Smooth muscle cell (in vitro differentiated cells): Measurements from ENCODE around the gene PAX5. TPM values are rescaled to one million over a fixed set of nuclear protein-coding genes. Genes with fewer than 3 reads are reported as not detected.

Experiments used
- DNase-seq: peaks from one replicate; lab custom pipeline; 2025; ENCODE audit not compliant: unreplicated experiment; lab: John Stamatoyannopoulos, UW
- H2AFZ ChIP-seq: fragments of 200-600 bp; sonication (generic); 2 replicates; pipeline ENCODE4 v1.6.0; 2016; ENCODE audit warnings: antibody characterized with exemption, low read depth, mild to moderate bottlenecking
- H3F3A ChIP-seq: fragments of 200-600 bp; sonication (generic); 2 replicates; pipeline ENCODE4 v1.6.0; 2017; ENCODE audit warnings: antibody characterized with exemption, low read depth
- H3K27ac ChIP-seq: fragments of 200-600 bp; sonication (generic); 2 replicates; pipeline ENCODE4 v1.5.1; 2016; ENCODE audit warnings: low read depth, mild to moderate bottlenecking
- H3K27me3 ChIP-seq: fragments of 200-600 bp; sonication (generic); 2 replicates; pipeline ENCODE4 v1.6.1; 2016; ENCODE audit warnings: low read depth, mild to moderate bottlenecking
- H3K36me3 ChIP-seq: fragments of 200-600 bp; sonication (generic); 2 replicates; pipeline ENCODE4 v1.5.1; 2016; ENCODE audit warnings: low read depth
- H3K4me1 ChIP-seq: fragments of 200-600 bp; sonication (generic); 2 replicates; pipeline ENCODE4 v1.5.1; 2016; ENCODE audit warnings: low read depth
- H3K4me2 ChIP-seq: fragments of 200-600 bp; sonication (generic); 2 replicates; pipeline ENCODE4 v1.6.0; 2016; ENCODE audit warnings: mild to moderate bottlenecking
- H3K4me3 ChIP-seq: fragments of 200-600 bp; sonication (generic); 2 replicates; pipeline ENCODE4 v1.5.1; 2016; ENCODE audit warnings: mild to moderate bottlenecking
- H3K79me2 ChIP-seq: fragments of 200-600 bp; sonication (generic); 2 replicates; pipeline ENCODE4 v1.6.0; 2016; ENCODE audit warnings: low read depth, mild to moderate bottlenecking
- H3K9ac ChIP-seq: fragments of 200-600 bp; sonication (generic); 2 replicates; pipeline ENCODE4 v1.6.0; 2016; ENCODE audit warnings: low read depth
- H3K9me3 ChIP-seq: fragments of 200-600 bp; sonication (generic); replicated peaks from 2 replicates; pipeline ENCODE4 v1.5.1; 2016; ENCODE audit warnings: low read depth
- H4K20me1 ChIP-seq: fragments of 200-600 bp; sonication (generic); 2 replicates; pipeline ENCODE4 v1.6.0; 2016; ENCODE audit warnings: low read depth
- CTCF ChIP-seq: fragments of 200-600 bp; sonication (generic); IDR thresholded peaks from 2 replicates; pipeline ENCODE4 v1.5.1; 2017; ENCODE audit warnings: borderline replicate concordance, mild to moderate bottlenecking, antibody characterized with exemption; ENCODE audit not compliant: insufficient read depth, poor library complexity, severe bottlenecking
- WGBS: methylation state at CpG from one replicate; pipeline ENCODE4 v1.1.7; 2016; ENCODE audit warnings: low lambda C conversion rate; 5-methylcytosine and 5-hydroxymethylcytosine counted together
- polyA plus RNA-seq: library from polyadenylated mRNA; unstranded; fragments of >200 nt; fragmentation: Nextera tagmentation; extraction: Ambion mirVana; gene quantifications from 2 replicates; pipeline ENCODE4 v1.2.1, GENCODE V29; 2016
- total RNA-seq: library from RNA; depleted of rRNA; stranded (reverse); fragments of >200 nt; gene quantifications from 2 replicates; pipeline ENCODE4 v1.2.3, GENCODE V29; 2014

PAX5 gene
- total and polyA plus RNA-seq, 2 experiments from 2014 or later: 0.09 TPM; not detected in 1

DNA sequence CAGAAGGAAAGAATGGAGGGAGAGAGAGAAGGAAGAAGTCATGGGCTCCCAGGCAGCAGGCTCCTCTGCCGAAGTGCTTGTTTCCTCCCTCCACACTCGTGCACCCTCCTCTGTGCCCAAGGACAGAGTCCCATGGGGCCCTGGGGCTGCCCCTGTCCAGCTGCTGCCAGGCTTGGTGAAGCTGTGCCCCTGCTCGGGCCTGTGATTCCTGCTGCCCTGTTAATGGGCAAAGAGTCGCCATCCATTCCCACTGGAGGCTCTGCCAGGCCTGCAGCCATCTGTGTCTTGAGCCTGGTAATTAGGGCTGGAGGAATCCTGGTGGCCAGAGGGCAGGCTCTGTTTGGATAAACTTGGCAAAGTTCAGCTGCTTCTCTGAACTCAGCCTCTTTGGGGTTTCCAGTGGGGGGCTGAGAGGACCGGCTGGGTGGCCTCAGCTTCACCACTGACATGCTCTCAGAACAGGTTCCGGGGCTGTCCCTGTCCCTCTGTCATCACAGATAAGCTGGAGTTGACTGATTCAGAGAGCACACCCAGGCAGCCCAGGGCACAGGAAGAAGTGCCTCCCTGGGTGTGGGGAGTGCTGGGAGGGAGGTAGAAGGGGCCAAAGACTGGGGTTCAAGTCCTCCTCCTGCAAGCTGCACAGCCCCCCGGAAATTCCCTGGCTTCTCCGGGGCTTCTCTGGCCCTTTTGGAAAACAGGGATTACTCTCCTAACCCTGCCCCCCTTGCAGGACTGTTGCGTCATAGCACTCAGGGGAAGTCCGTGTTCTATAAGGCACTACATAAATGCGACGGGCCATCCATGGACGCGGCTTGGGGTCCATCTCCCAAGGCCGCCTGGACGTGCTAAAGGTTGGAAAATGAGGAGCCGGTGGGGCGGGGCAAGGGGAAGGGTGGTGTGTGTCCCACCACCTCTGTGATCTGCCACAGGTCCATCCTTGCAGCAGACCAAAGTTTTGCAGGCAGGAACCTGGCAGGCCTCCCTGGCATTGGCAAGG lies 154.8 kb downstream of the PAX5 start:
- no peaks in the 10 kb centered on the region for H3F3A ChIP-seq
- H2AFZ ChIP-seq: no peak overlapping the region
- DNase-seq: no peak
- no peak overlapping the region for H3K27ac ChIP-seq
- H3K27me3 ChIP-seq: peaks cover 49% of the 10 kb centered on the region
- H4K20me1 ChIP-seq: no peaks in the 10 kb centered on the region
- WGBS: 83% methylated on average over 18 of the region's 18 CpGs
- no peaks in the 10 kb centered on the region for H3K79me2 ChIP-seq
- H3K4me1 ChIP-seq: no peaks in the 10 kb centered on the region
- H3K9me3 ChIP-seq: no peaks in the 10 kb centered on the region
- no peak overlapping the region for H3K9ac ChIP-seq
- no peak for TF ChIP-seq CTCF
- no peak overlapping the region for H3K4me2 ChIP-seq
- no peaks in the 10 kb centered on the region for H3K36me3 ChIP-seq
- no peak overlapping the region for H3K4me3 ChIP-seq

- H3K79me2 ChIP-seq: no peaks in the 10 kb centered on the region
- H3K9me3 ChIP-seq: no peaks in the 10 kb centered on the region
- H3K4me1 ChIP-seq: no peaks in the 10 kb centered on the region
- no peak overlapping the region for H3K27ac ChIP-seq
- no peak overlapping the region for H3K4me2 ChIP-seq
- H3K9ac ChIP-seq: no peak overlapping the region
- no peak overlapping the region for H3K4me3 ChIP-seq
- DNase-seq: no peak
- H4K20me1 ChIP-seq: no peaks in the 10 kb centered on the region
- H2AFZ ChIP-seq: no peak overlapping the region
- 92% methylated on average over 6 of the region's 6 CpGs for WGBS
- peaks cover 38% of the 10 kb centered on the region for H3K27me3 ChIP-seq
- no peaks in the 10 kb centered on the region for H3F3A ChIP-seq
- TF ChIP-seq CTCF: no peak
- H3K36me3 ChIP-seq: no peaks in the 10 kb centered on the region
Observed at GRCh38 chr9:36877239-36877638, 156.8 kb downstream of the PAX5 start.

DNA sequence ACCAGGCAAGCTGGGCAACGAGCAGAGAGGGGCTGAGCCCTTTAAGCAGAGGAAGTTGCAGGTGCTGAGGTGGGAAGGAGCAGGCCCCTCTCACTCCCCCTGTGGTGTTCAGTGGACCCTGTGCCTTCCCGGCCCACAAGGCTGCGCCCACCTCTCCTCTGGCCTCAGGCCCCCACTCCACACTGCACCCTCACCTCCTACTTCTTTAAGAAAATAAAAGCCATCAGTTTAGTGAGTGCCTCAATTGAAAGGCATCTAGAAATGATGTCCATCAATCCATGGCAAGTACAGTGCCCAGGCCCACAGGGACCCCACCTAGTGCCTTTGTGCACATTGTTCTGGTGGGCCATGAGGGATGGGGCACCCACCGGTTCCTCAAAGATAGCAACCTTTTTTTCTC lies 158.0 kb downstream of the PAX5 start:
- H3K27ac ChIP-seq: no peak overlapping the region
- H3K79me2 ChIP-seq: no peaks in the 10 kb centered on the region
- WGBS: 90% methylated on average over 4 of the region's 4 CpGs
- TF ChIP-seq CTCF: no peak
- H3K9me3 ChIP-seq: no peaks in the 10 kb centered on the region
- no peak overlapping the region for H3K4me3 ChIP-seq
- peaks cover 46% of the 10 kb centered on the region for H3K27me3 ChIP-seq
- H3K4me1 ChIP-seq: no peaks in the 10 kb centered on the region
- no peak overlapping the region for H3K4me2 ChIP-seq
- no peaks in the 10 kb centered on the region for H3K36me3 ChIP-seq
- DNase-seq: no peak
- H3K9ac ChIP-seq: no peak overlapping the region
- H2AFZ ChIP-seq: no peak overlapping the region
- H3F3A ChIP-seq: no peaks in the 10 kb centered on the region
- H4K20me1 ChIP-seq: no peaks in the 10 kb centered on the region
